ENCODE results near the gene CTXND1.

The CTXND1 gene

GRCh38 chr15:80163217-80163616, 88.8 kb downstream of the CTXND1 start:
- Histone ChIP-seq H3K27ac (no peak overlapping the region), H3K79me2 (no peaks in the 10 kb centered on the region), H3K27me3 (ENCODE audit: control insufficient read depth, insufficient read depth, low read length) (no peaks in the 10 kb centered on the region), H3K9me3 (ENCODE audit: control insufficient read depth, low read length) (no peaks in the 10 kb centered on the region), H3K4me3 (ENCODE audit: low read depth, low read length) (no peak overlapping the region), H2AFZ (no peak overlapping the region), H3K4me1 (no peaks in the 10 kb centered on the region), H3K4me2 (ENCODE audit: low read length) (no peak overlapping the region), H3K9ac (no peak overlapping the region), H3K36me3 (ENCODE audit: control insufficient read depth, insufficient read depth, low read length) (no peaks in the 10 kb centered on the region)
- no peak for TF ChIP-seq CTCF (IDR thresholded peaks at IDR 0.05)

GRCh38 chr15:80162059-80162554, 89.9 kb downstream of the CTXND1 start:
- Histone ChIP-seq H2AFZ (no peak overlapping the region), H3K9ac (no peak overlapping the region), H3K36me3 (ENCODE audit: control insufficient read depth, insufficient read depth, low read length) (no peaks in the 10 kb centered on the region), H3K4me1 (no peaks in the 10 kb centered on the region), H3K27me3 (ENCODE audit: control insufficient read depth, insufficient read depth, low read length) (no peaks in the 10 kb centered on the region), H3K4me2 (ENCODE audit: low read length) (no peak overlapping the region), H3K27ac (no peak overlapping the region), H3K4me3 (ENCODE audit: low read depth, low read length) (no peak overlapping the region), H3K9me3 (ENCODE audit: control insufficient read depth, low read length) (no peaks in the 10 kb centered on the region), H3K79me2 (no peaks in the 10 kb centered on the region)
- no peak for TF ChIP-seq CTCF (IDR thresholded peaks at IDR 0.05)

GRCh38 chr15:80161468-80162016, 90.5 kb downstream of the CTXND1 start:
- Histone ChIP-seq H3K9me3 (ENCODE audit: control insufficient read depth, low read length) (no peaks in the 10 kb centered on the region), H3K4me3 (ENCODE audit: low read depth, low read length) (no peak overlapping the region), H3K79me2 (no peaks in the 10 kb centered on the region), H3K27ac (no peak overlapping the region), H3K36me3 (ENCODE audit: control insufficient read depth, insufficient read depth, low read length) (no peaks in the 10 kb centered on the region), H3K9ac (no peak overlapping the region), H3K27me3 (ENCODE audit: control insufficient read depth, insufficient read depth, low read length) (no peaks in the 10 kb centered on the region), H3K4me2 (ENCODE audit: low read length) (no peak overlapping the region), H3K4me1 (no peaks in the 10 kb centered on the region), H2AFZ (no peak overlapping the region)
- no peak for TF ChIP-seq CTCF (IDR thresholded peaks at IDR 0.05)

- H3K4me2 ChIP-seq (ENCODE audit: low read length): no peak overlapping the region
- no peak overlapping the region for H3K27ac ChIP-seq
- no peak overlapping the region for H3K9ac ChIP-seq
Observed at GRCh38 chr15:80160570-80161156, 91.3 kb downstream of the CTXND1 start.

More at GRCh38 chr15:80160570-80161156, 91.3 kb downstream of the CTXND1 start:
- Histone ChIP-seq H3K9me3 (ENCODE audit: control insufficient read depth, low read length) (no peaks in the 10 kb centered on the region), H3K27me3 (ENCODE audit: control insufficient read depth, insufficient read depth, low read length) (no peaks in the 10 kb centered on the region), H3K79me2 (no peaks in the 10 kb centered on the region), H3K36me3 (ENCODE audit: control insufficient read depth, insufficient read depth, low read length) (no peaks in the 10 kb centered on the region), H3K4me3 (ENCODE audit: low read depth, low read length) (no peak overlapping the region), H3K4me1 (no peaks in the 10 kb centered on the region), H2AFZ (no peak overlapping the region)
- TF ChIP-seq CTCF (IDR thresholded peaks at IDR 0.05): no peak
